Gastrocnemius medialis (tissue), 4 donors: ENCODE results near the gene TFPI.

Source experiments
- CTCF ChIP-seq, 5 experiments: fragments of 450-650 bp in 3 of 5; fragments of 200-600 bp in 2 of 5; sonication (generic) in 2 of 5; IDR thresholded peaks in 4 of 5; conservative IDR thresholded peaks in 1 of 5; 1 replicate in 4 of 5; 2 replicates in 1 of 5; pipeline ENCODE4 v1.5.1; 2016 to 2019; ENCODE audit warnings: antibody characterized with exemption in 5 of 5, mild to moderate bottlenecking in 3 of 5, moderate library complexity in 3 of 5
- POLR2A ChIP-seq, 2 donors: fragments of 450-650 bp; IDR thresholded peaks; one replicate each; pipeline ENCODE4 v1.6.1; 2017; ENCODE audit warnings: antibody characterized with exemption in 2 of 2, mild to moderate bottlenecking in 2 of 2, moderate library complexity in 2 of 2

GRCh38 chr2:187475499-187476248 lies 78.6 kb downstream of the TFPI start:
- TF ChIP-seq CTCF (IDR thresholded peaks at IDR 0.05 in 4 of 5, conservative IDR thresholded peaks at IDR 0.05 in 1 of 5) = no peak
- no peak for TF ChIP-seq POLR2A (IDR thresholded peaks at IDR 0.05)
